Liver (tissue), 9 donors: ENCODE measurements around the gene BOLA1. TPM values are rescaled to one million over a fixed set of nuclear protein-coding genes. Genes with fewer than 3 reads are reported as not detected.

Source experiments
- DNase-seq: peaks from one replicate; pipeline ENCODE4 v3.0.0-alpha.2; 2017; ENCODE audit warnings: low spot score
- H3K27ac ChIP-seq, 2 donors: one replicate each; pipeline ENCODE4 v1.7.0; 2013; ENCODE audit warnings: inconsistent platforms in 2 of 2, low read length in 2 of 2, control low read depth in 1 of 2, low read depth in 1 of 2, mild to moderate bottlenecking in 1 of 2
- H3K27me3 ChIP-seq, 4 donors: one replicate each; pipeline versions ENCODE4 v1.6.1 to v1.7.0; 2013; ENCODE audit warnings: low read length in 3 of 4, inconsistent platforms in 1 of 4, mild to moderate bottlenecking in 1 of 4, moderate library complexity in 1 of 4; ENCODE audit not compliant: control insufficient read depth in 4 of 4, insufficient read depth in 4 of 4
- H3K36me3 ChIP-seq, 4 donors: one replicate each; pipeline versions ENCODE4 v1.6.1 to v1.7.0; 2013; ENCODE audit warnings: low read length in 3 of 4, mild to moderate bottlenecking in 3 of 4, low read depth in 1 of 4, moderate library complexity in 1 of 4; ENCODE audit not compliant: control insufficient read depth in 4 of 4, insufficient read depth in 3 of 4
- H3K4me1 ChIP-seq, 4 donors: one replicate each; pipeline versions ENCODE4 v1.6.1 to v1.7.0; 2013; ENCODE audit warnings: low read length in 3 of 4, mild to moderate bottlenecking in 3 of 4, moderate library complexity in 1 of 4; ENCODE audit not compliant: control insufficient read depth in 4 of 4, insufficient read depth in 4 of 4
- H3K4me3 ChIP-seq, 3 donors: one replicate each; pipeline versions ENCODE4 v1.6.1 to v1.7.0; 2013; ENCODE audit warnings: low read length in 3 of 3, control low read depth in 1 of 3, low read depth in 1 of 3, mild to moderate bottlenecking in 1 of 3
- H3K9ac ChIP-seq, 2 donors: one replicate each; pipeline ENCODE4 v1.7.0; 2013; ENCODE audit warnings: low read length in 2 of 2, mild to moderate bottlenecking in 2 of 2, moderate library complexity in 2 of 2, control low read depth in 1 of 2, low read depth in 1 of 2
- H3K9me3 ChIP-seq, 4 donors: one replicate each; pipeline versions ENCODE4 v1.6.1 to v1.7.0; 2013; ENCODE audit warnings: low read length in 3 of 4; ENCODE audit not compliant: control insufficient read depth in 4 of 4
- ATF3 ChIP-seq: IDR thresholded peaks from 2 replicates; pipeline ENCODE4 v1.6.1; 2016; ENCODE audit warnings: antibody characterized with exemption
- CTCF ChIP-seq: fragments of 150-350 bp; IDR thresholded peaks from 2 replicates; pipeline ENCODE4 v1.5.1; 2017; ENCODE audit warnings: improper control_type of control experiment, low read depth, low read length; ENCODE audit not compliant: missing input control
- EGR1 ChIP-seq, 2 donors: IDR thresholded peaks; 2 replicates each; pipeline ENCODE4 v1.6.1; 2016 to 2018; ENCODE audit warnings: antibody characterized with exemption in 2 of 2, low read depth in 2 of 2
- FOXA2 ChIP-seq: IDR thresholded peaks from 2 replicates; pipeline ENCODE4 v1.6.1; 2016; ENCODE audit warnings: antibody characterized with exemption
- GABPA ChIP-seq, 2 donors: IDR thresholded peaks in 1 of 2; conservative IDR thresholded peaks in 1 of 2; 2 replicates each; pipeline ENCODE4 v1.6.1; 2016; ENCODE audit warnings: antibody characterized with exemption in 2 of 2, mild to moderate bottlenecking in 1 of 2, moderate library complexity in 1 of 2
- HNF4A ChIP-seq, 2 donors: conservative IDR thresholded peaks; 2 replicates each; pipeline ENCODE4 v1.6.1; 2016; ENCODE audit warnings: antibody characterized with exemption in 2 of 2, mild to moderate bottlenecking in 2 of 2
- HNF4G ChIP-seq: IDR thresholded peaks from 2 replicates; pipeline ENCODE4 v1.6.1; 2016; ENCODE audit warnings: antibody characterized with exemption
- JUND ChIP-seq, 2 donors: IDR thresholded peaks; 2 replicates each; pipeline ENCODE4 v1.6.1; 2016; ENCODE audit warnings: antibody characterized with exemption in 2 of 2
- MAX ChIP-seq: IDR thresholded peaks from 2 replicates; pipeline ENCODE4 v1.6.1; 2016; ENCODE audit warnings: antibody characterized with exemption
- NR2F2 ChIP-seq: IDR thresholded peaks from 2 replicates; pipeline ENCODE4 v1.6.1; 2016; ENCODE audit warnings: antibody characterized with exemption
- RAD21 ChIP-seq, 2 donors: IDR thresholded peaks; 2 replicates each; pipeline ENCODE4 v1.6.1; 2016; ENCODE audit warnings: antibody characterized with exemption in 2 of 2, mild to moderate bottlenecking in 2 of 2
- REST ChIP-seq: IDR thresholded peaks from 2 replicates; pipeline ENCODE4 v1.6.1; 2016; ENCODE audit warnings: antibody characterized with exemption, mild to moderate bottlenecking
- RXRA ChIP-seq, 2 donors: IDR thresholded peaks; 2 replicates each; pipeline ENCODE4 v1.6.1; 2017 to 2018; ENCODE audit warnings: antibody characterized with exemption in 2 of 2, mild to moderate bottlenecking in 1 of 2
- SP1 ChIP-seq: IDR thresholded peaks from 2 replicates; pipeline ENCODE4 v1.6.1; 2018; ENCODE audit warnings: antibody characterized with exemption, mild to moderate bottlenecking
- YY1 ChIP-seq: IDR thresholded peaks from 2 replicates; pipeline ENCODE4 v1.6.1; 2016; ENCODE audit warnings: antibody characterized with exemption, mild to moderate bottlenecking
- ZBTB33 ChIP-seq: IDR thresholded peaks from 2 replicates; pipeline ENCODE4 v1.6.1; 2016; ENCODE audit warnings: antibody characterized with exemption
- WGBS: extraction: QIAGEN DNeasy Blood & Tissue Kit; methylation state at CpG from one replicate; pipeline ENCODE4 v1.1.7; 2013; 5-methylcytosine and 5-hydroxymethylcytosine counted together
- polyA plus RNA-seq, 2 donors: library from polyadenylated mRNA; stranded (reverse) in 1 of 2; unstranded in 1 of 2; fragments of 200-250 nt in 1 of 2; fragments of >200 nt in 1 of 2; fragmentation: Nextera tagmentation in 1 of 2; extraction: Ambion mirVana in 1 of 2; gene quantifications; one replicate each; pipeline versions ENCODE4 v1.2.1 to v1.2.3, GENCODE V29; 2013 to 2015
- total RNA-seq, 2 donors: library from RNA; depleted of rRNA; stranded (reverse); fragments of >200 nt; gene quantifications; one replicate each; pipeline ENCODE4 v1.2.3, GENCODE V29; 2014
- donor health status: healthy.
- donor health status: healthy.
- donor health status: healthy.
- donor health status: healthy.
- donor health status: healthy.

Gene BOLA1
- total and polyA plus RNA-seq, 4 donors, result 10.2 to 22.1 (median 11.6) TPM

GRCh38 chr1:149931212-149931790 lies 31.9 kb downstream of the BOLA1 start (continued):
- TF ChIP-seq ZBTB33 (no peak), FOXA2 (no peak), HNF4A (conservative IDR thresholded peaks at IDR 0.05) (no peak)

- no peaks in the 10 kb centered on the region for H3K9me3 ChIP-seq
- no peaks in the 10 kb centered on the region for H3K27me3 ChIP-seq
- no peak overlapping the region for H3K4me3 ChIP-seq
- H3K27ac ChIP-seq, result no peak overlapping the region
- no peak for DNase-seq
- WGBS, result 89% methylated on average over 8 of the region's 8 CpGs
- TF ChIP-seq REST (no peak), HNF4A (conservative IDR thresholded peaks at IDR 0.05) (no peak), FOXA2 (no peak), ATF3 (no peak), RAD21 (IDR thresholded peaks at IDR 0.05) (no peak), SP1 (no peak), HNF4G (no peak), YY1 (no peak), GABPA (IDR thresholded peaks at IDR 0.05 in 1 of 2, conservative IDR thresholded peaks at IDR 0.05 in 1 of 2) (no peak), NR2F2 (no peak), CTCF (no peak), RXRA (IDR thresholded peaks at IDR 0.05) (no peak), EGR1 (IDR thresholded peaks at IDR 0.05; ENCODE audit: low read depth in 2 of 2) (no peak), ZBTB33 (no peak), MAX (no peak), JUND (IDR thresholded peaks at IDR 0.05) (no peak)
- no peak overlapping the region for H3K9ac ChIP-seq
- no peaks in the 10 kb centered on the region for H3K36me3 ChIP-seq
- peaks cover 7 to 19% (median 13%) of the 10 kb centered on the region in 4 donors for H3K4me1 ChIP-seq
Measured at GRCh38 chr1:149932474-149932873, 33.1 kb downstream of the BOLA1 start.
